ENCODE measurements around the gene SRL. TPM values are rescaled to one million over a fixed set of nuclear protein-coding genes. Genes with fewer than 3 reads are reported as not detected.
"Not testable (repeated sequence)": the region's sequence is repeated elsewhere in the genome, so short reads cannot be mapped to it uniquely, and the experiment has no call there.

The SRL gene
- total and polyA plus RNA-seq, 2 experiments from 2014 or later = not detected

DNA sequence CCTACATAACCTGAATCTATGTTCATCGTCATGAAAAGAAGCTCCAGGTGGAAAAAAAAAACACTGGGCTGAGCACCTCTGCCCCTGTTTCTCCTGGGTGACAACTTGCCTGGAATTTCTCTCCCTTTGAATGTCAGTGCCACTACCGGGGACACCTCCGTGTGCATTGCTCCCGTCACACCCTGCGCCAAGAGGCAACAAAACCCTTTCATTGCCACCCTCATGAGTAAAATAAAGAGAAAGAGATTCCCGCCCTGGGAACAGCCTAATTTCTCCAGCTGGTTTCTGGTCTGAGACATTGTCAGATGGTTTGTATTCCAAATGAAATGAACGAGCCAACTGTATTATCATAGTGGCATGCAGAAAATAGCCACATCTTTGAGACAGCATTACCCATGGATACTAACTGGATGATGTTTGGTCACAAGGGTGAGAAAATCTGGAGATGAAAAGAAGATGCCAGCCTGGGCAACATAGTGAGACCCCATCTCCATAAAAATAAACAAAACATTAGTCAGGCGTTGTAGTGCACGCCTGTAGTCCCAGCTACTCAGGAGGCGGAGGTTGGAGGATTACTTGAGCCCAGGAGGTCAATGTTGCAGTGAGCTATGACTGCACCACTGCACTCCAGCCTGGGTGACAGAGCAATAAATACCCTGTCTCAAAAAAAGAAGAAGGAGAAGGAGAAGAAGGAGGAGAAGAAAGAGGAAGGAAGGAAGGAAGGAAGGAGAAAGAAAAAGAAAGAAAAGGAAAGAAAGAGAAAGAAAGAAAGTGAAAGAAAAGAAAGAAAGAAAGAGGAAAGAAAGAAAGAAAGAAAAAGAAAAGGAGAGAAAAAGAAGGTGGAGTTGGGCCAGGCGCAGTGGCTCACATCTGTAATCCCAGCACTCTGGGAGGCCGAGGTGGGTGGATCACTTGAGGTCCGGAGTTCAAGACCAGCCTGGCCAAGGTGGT is 83.5 kb downstream of the SRL start (continued):
- no peak for TF ChIP-seq ZNF331 (CRISPR knock-in tag; IDR thresholded peaks at IDR 0.05; ENCODE audit: low read depth)

GRCh38 chr16:4157376-4157825 is 84.5 kb downstream of the SRL start:
- H3K36me3 ChIP-seq (ENCODE audit: insufficient read depth) = no peaks in the 10 kb centered on the region
- H3K9me3 Mint-ChIP-seq = no peaks in the 10 kb centered on the region
- no peaks in the 10 kb centered on the region for H4K20me1 ChIP-seq (replicated peaks; ENCODE audit: insufficient read depth)
- ATAC-seq (no peak), DNase-seq (ENCODE audit: low spot score) (no peak)
- H3F3A ChIP-seq (replicated peaks; ENCODE audit: low read depth) = 0 out of 2 replicates have a peak, but pooled peaks cover 2% of the 10 kb centered on the region
- no peaks in the 10 kb centered on the region for H3K36me3 Mint-ChIP-seq (ENCODE audit: low read depth)
- H3K9me2 ChIP-seq (ENCODE audit: insufficient read depth) = no peaks in the 10 kb centered on the region
- no peak overlapping the region for H2AFZ ChIP-seq
- no peaks in the 10 kb centered on the region for H3K27me3 ChIP-seq (ENCODE audit: insufficient read depth)
- peaks cover 12% of the 10 kb centered on the region for H3K27me3 Mint-ChIP-seq (ENCODE audit: insufficient read depth, low read depth, poor library complexity)
- no peak overlapping the region for H3K27ac Mint-ChIP-seq
- no peak overlapping the region for H3K27ac ChIP-seq (ENCODE audit: low read depth)
- no peak overlapping the region for H3K4me2 ChIP-seq
- TF ChIP-seq ETS1 (IDR thresholded peaks at IDR 0.05) = no peak
- H3K79me2 ChIP-seq (replicated peaks; ENCODE audit: insufficient read depth) = no peaks in the 10 kb centered on the region
- H3K4me3 ChIP-seq = no peak overlapping the region
- H3K4me1 Mint-ChIP-seq = no peaks in the 10 kb centered on the region
- H3K4me3 Mint-ChIP-seq = no peak overlapping the region
- no peaks in the 10 kb centered on the region for H3K4me1 ChIP-seq (ENCODE audit: insufficient read depth)

- not testable (repeated sequence) for ATAC-seq; H3K4me1 Mint-ChIP-seq; H3K36me3 Mint-ChIP-seq (ENCODE audit: low read depth); H3K4me2 ChIP-seq; H3K27ac Mint-ChIP-seq; H3K36me3 ChIP-seq (ENCODE audit: insufficient read depth); H3K79me2 ChIP-seq (replicated peaks; ENCODE audit: insufficient read depth); DNase-seq (ENCODE audit: low spot score); H3K4me1 ChIP-seq (ENCODE audit: insufficient read depth); H3K9me3 Mint-ChIP-seq; H3K4me3 ChIP-seq; H3F3A ChIP-seq (replicated peaks; ENCODE audit: low read depth); H3K4me3 Mint-ChIP-seq; H3K27ac ChIP-seq (ENCODE audit: low read depth); H3K9me2 ChIP-seq (ENCODE audit: insufficient read depth); H2AFZ ChIP-seq; H4K20me1 ChIP-seq (replicated peaks; ENCODE audit: insufficient read depth); H3K27me3 ChIP-seq (ENCODE audit: insufficient read depth)
- peaks cover 12% of the 10 kb centered on the region for H3K27me3 Mint-ChIP-seq (ENCODE audit: insufficient read depth, low read depth, poor library complexity)
These were observed 85.4 kb downstream of the SRL start for GRCh38 chr16:4156503-4156902.

DNA sequence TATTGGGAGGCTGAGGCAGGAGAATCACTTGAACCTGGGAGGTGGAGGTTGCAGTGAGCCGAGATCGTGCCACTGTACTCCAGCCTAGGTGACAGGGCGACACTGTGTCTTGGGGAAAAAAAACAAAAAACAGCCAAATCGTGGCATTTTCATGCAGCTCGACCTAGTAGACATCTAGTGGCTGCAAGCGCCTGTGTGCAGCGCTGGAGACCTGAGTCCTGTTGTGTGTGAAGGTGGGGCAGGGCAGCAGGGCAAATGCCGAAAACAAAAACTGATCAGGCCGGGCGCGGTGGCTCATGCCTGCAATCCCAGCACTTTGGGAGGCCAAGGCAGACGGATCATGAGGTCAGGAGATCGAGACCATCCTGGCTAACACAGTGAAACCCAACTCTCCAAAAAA is 88.5 kb downstream of the SRL start:
- not testable (repeated sequence) for H3K4me1 Mint-ChIP-seq; DNase-seq (ENCODE audit: low spot score); H3K4me3 Mint-ChIP-seq; H3K27ac ChIP-seq (ENCODE audit: low read depth); H3K27me3 ChIP-seq (ENCODE audit: insufficient read depth); H4K20me1 ChIP-seq (replicated peaks; ENCODE audit: insufficient read depth); H3K4me3 ChIP-seq; H3K36me3 ChIP-seq (ENCODE audit: insufficient read depth); H3K9me3 Mint-ChIP-seq; H3K4me2 ChIP-seq; H3K4me1 ChIP-seq (ENCODE audit: insufficient read depth); H3K9me2 ChIP-seq (ENCODE audit: insufficient read depth); H3K27ac Mint-ChIP-seq; ATAC-seq; H3K36me3 Mint-ChIP-seq (ENCODE audit: low read depth); H2AFZ ChIP-seq; H3K27me3 Mint-ChIP-seq (ENCODE audit: insufficient read depth, low read depth, poor library complexity); H3K79me2 ChIP-seq (replicated peaks; ENCODE audit: insufficient read depth); H3F3A ChIP-seq (replicated peaks; ENCODE audit: low read depth)

All from GM23338 (cell line).